H1 (cell line): Measurements from ENCODE around the gene IMP3. TPM values are rescaled to one million over a fixed set of nuclear protein-coding genes. Genes with fewer than 3 reads are reported as not detected.
A peak's percentile ranks its signal among the peaks of the same experiment; 100 is the strongest.

Experiments
- CTCF ChIA-PET: fragments of 300-600 bp; sonication (Branson Sonifier 250); formaldehyde crosslinking; loops from one replicate; lab custom pipeline; 2021; ENCODE audit not compliant: partially characterized antibody; lab: Charles Lee
- POLR2A ChIA-PET: fragments of 300-600 bp; sonication (Branson Sonifier 250); formaldehyde crosslinking; loops from one replicate; lab custom pipeline; 2021; ENCODE audit warnings: inconsistent platforms; ENCODE audit not compliant: partially characterized antibody; lab: Charles Lee
- DNase-seq, 2 experiments: peaks; one replicate each; pipeline versions ENCODE4 v3.0.0 to v3.0.0-alpha.2; 2010 to 2022; ENCODE audit warnings: low spot score in 2 of 2, low read depth in 1 of 2, mixed read lengths in 1 of 2
- FAIRE-seq: peaks from 2 replicates; lab custom pipeline; 2011; peaks lifted over from hg19 to GRCh38; lab: Jason Lieb, UNC
- H2AFZ ChIP-seq: 2 replicates; pipeline ENCODE4 v1.8.1; 2012; ENCODE audit warnings: low read length, inconsistent platforms
- H2AK5ac ChIP-seq: 2 replicates; pipeline ENCODE4 v1.6.1; 2013; ENCODE audit warnings: low read depth, low read length
- H2BK120ac ChIP-seq: replicated peaks from 2 replicates; pipeline ENCODE3; 2013; ENCODE audit warnings: low read depth, low read length, inconsistent platforms
- H2BK12ac ChIP-seq: 2 replicates; pipeline ENCODE4 v1.6.1; 2013; ENCODE audit warnings: low read depth, low read length
- H2BK15ac ChIP-seq: 2 replicates; pipeline ENCODE4 v1.6.1; 2013; ENCODE audit warnings: low read length
- H2BK20ac ChIP-seq: 2 replicates; pipeline ENCODE4 v1.6.1; 2013; ENCODE audit warnings: low read length
- H2BK5ac ChIP-seq: 2 replicates; pipeline ENCODE4 v1.6.1; 2013; ENCODE audit warnings: low read depth, low read length
- H3K14ac ChIP-seq: 2 replicates; pipeline ENCODE4 v1.6.1; 2013; ENCODE audit warnings: inconsistent platforms; ENCODE audit not compliant: insufficient read length
- H3K18ac ChIP-seq: 2 replicates; pipeline ENCODE4 v1.6.1; 2013; ENCODE audit warnings: low read length; ENCODE audit errors: extremely low read depth
- H3K23ac ChIP-seq: 2 replicates; pipeline ENCODE4 v1.6.1; 2013; ENCODE audit warnings: inconsistent platforms; ENCODE audit not compliant: insufficient read length
- H3K23me2 ChIP-seq: 2 replicates; pipeline ENCODE4 v1.6.1; 2013; ENCODE audit warnings: low read depth, low read length
- H3K27ac ChIP-seq: 2 replicates; pipeline ENCODE4 v1.6.1; 2011; ENCODE audit warnings: low read depth, low read length, inconsistent platforms
- H3K27me3 ChIP-seq, 4 experiments: replicated peaks in 1 of 4; 1 replicate in 1 of 4; 2 replicates in 3 of 4; pipeline versions ENCODE4 v1.6.1 to v1.8.1; 2011 to 2013; ENCODE audit warnings: low read length in 3 of 4, mild to moderate bottlenecking in 3 of 4, inconsistent platforms in 2 of 4, mixed read lengths in 2 of 4, moderate library complexity in 1 of 4; ENCODE audit not compliant: control insufficient read depth in 3 of 4, insufficient read depth in 3 of 4; ENCODE audit errors: extremely low read depth in 1 of 4
- H3K36me3 ChIP-seq, 4 experiments: 2 replicates each; pipeline versions ENCODE4 v1.6.1 to v1.8.1; 2011 to 2013; ENCODE audit warnings: mild to moderate bottlenecking in 4 of 4, low read length in 3 of 4, moderate library complexity in 2 of 4, control low read depth in 1 of 4, inconsistent platforms in 1 of 4; ENCODE audit not compliant: insufficient read depth in 4 of 4, control insufficient read depth in 2 of 4
- H3K4ac ChIP-seq: replicated peaks from 2 replicates; pipeline ENCODE3; 2013; ENCODE audit warnings: low read length, low read depth, mixed read lengths, inconsistent platforms; ENCODE audit not compliant: insufficient read length
- H3K4me1 ChIP-seq, 4 experiments: replicated peaks in 1 of 4; 1 replicate in 1 of 4; 2 replicates in 3 of 4; pipeline versions ENCODE4 v1.6.1 to v1.8.1; 2011 to 2013; ENCODE audit warnings: low read length in 3 of 4, inconsistent platforms in 2 of 4, mixed read lengths in 1 of 4; ENCODE audit not compliant: insufficient read depth in 4 of 4, control insufficient read depth in 3 of 4
- H3K4me2 ChIP-seq, 2 experiments: 2 replicates each; pipeline versions ENCODE4 v1.6.1 to v1.8.1; 2011 to 2013; ENCODE audit warnings: low read depth in 2 of 2, low read length in 2 of 2, control low read depth in 1 of 2, inconsistent platforms in 1 of 2, mild to moderate bottlenecking in 1 of 2; ENCODE audit not compliant: insufficient read depth in 1 of 2
- H3K4me3 ChIP-seq, 4 experiments: fragments of 200-600, 300-600 bp in 1 of 4; sonication (generic), shearing (Covaris generic), sonication (Bioruptor Twin) in 1 of 4; 2 replicates each; pipeline versions ENCODE4 v1.5.1 to v1.8.1; 2011 to 2016; ENCODE audit warnings: low read length in 4 of 4, low read depth in 3 of 4, control low read depth in 2 of 4, inconsistent platforms in 2 of 4, mild to moderate bottlenecking in 2 of 4, mixed read lengths in 1 of 4, moderate library complexity in 1 of 4; ENCODE audit not compliant: insufficient read depth in 2 of 4; ENCODE audit errors: extremely low read depth in 1 of 4
- H3K56ac ChIP-seq: replicated peaks from 2 replicates; pipeline ENCODE3; 2013; ENCODE audit warnings: low read depth, mild to moderate bottlenecking, mixed read lengths, low read length, inconsistent platforms; ENCODE audit not compliant: insufficient read length
- H3K79me1 ChIP-seq: 2 replicates; pipeline ENCODE4 v1.6.1; 2013; ENCODE audit warnings: low read depth, low read length, control low read depth
- H3K79me2 ChIP-seq, 2 experiments: 2 replicates each; pipeline versions ENCODE4 v1.6.1 to v1.8.1; 2012 to 2013; ENCODE audit warnings: low read length in 2 of 2, mild to moderate bottlenecking in 2 of 2, inconsistent platforms in 1 of 2; ENCODE audit not compliant: insufficient read depth in 2 of 2, control insufficient read depth in 1 of 2
- H3K9ac ChIP-seq, 4 experiments: replicated peaks in 1 of 4; 1 replicate in 1 of 4; 2 replicates in 3 of 4; pipeline versions ENCODE4 v1.6.1 to v1.8.1; 2011 to 2013; ENCODE audit warnings: low read depth in 3 of 4, low read length in 3 of 4, control low read depth in 2 of 4, mild to moderate bottlenecking in 2 of 4, moderate library complexity in 2 of 4, inconsistent platforms in 1 of 4; ENCODE audit errors: extremely low read depth in 1 of 4
- H3K9me3 ChIP-seq, 2 experiments: 2 replicates each; pipeline versions ENCODE4 v1.6.1 to v1.8.1; 2012 to 2013; ENCODE audit warnings: mild to moderate bottlenecking in 2 of 2, moderate library complexity in 2 of 2, control low read depth in 1 of 2, inconsistent platforms in 1 of 2, low read depth in 1 of 2, low read length in 1 of 2, mixed read lengths in 1 of 2; ENCODE audit not compliant: insufficient read depth in 2 of 2
- H4K20me1 ChIP-seq, 2 experiments: replicated peaks in 1 of 2; 2 replicates each; pipeline versions ENCODE3 to v1.8.1; 2011 to 2013; ENCODE audit warnings: inconsistent platforms in 2 of 2, low read length in 2 of 2, mild to moderate bottlenecking in 1 of 2; ENCODE audit not compliant: insufficient read depth in 2 of 2, control insufficient read depth in 1 of 2
- H4K5ac ChIP-seq: 2 replicates; pipeline ENCODE4 v1.6.1; 2013; ENCODE audit warnings: low read length, low read depth, mixed read lengths, inconsistent platforms; ENCODE audit not compliant: insufficient read length
- H4K8ac ChIP-seq: 2 replicates; pipeline ENCODE4 v1.8.0; 2013; ENCODE audit warnings: mild to moderate bottlenecking, moderate library complexity, low read length, inconsistent platforms; ENCODE audit not compliant: insufficient read depth; ENCODE audit errors: extremely low read depth
- H4K91ac ChIP-seq: replicated peaks from 2 replicates; pipeline ENCODE3; 2013; ENCODE audit warnings: low read length, mixed read lengths, inconsistent platforms; ENCODE audit not compliant: insufficient read length
- JUN ChIP-seq: IDR thresholded peaks from 2 replicates; pipeline ENCODE4 v1.6.1; 2011; ENCODE audit warnings: low read depth, mild to moderate bottlenecking, improper control_type of control experiment, low read length
- RAD21 ChIP-seq, 2 experiments: IDR thresholded peaks in 1 of 2; conservative IDR thresholded peaks in 1 of 2; 2 replicates each; pipeline ENCODE4 v1.6.1; 2011; ENCODE audit warnings: low read depth in 2 of 2, low read length in 2 of 2, improper control_type of control experiment in 1 of 2, inconsistent platforms in 1 of 2, mild to moderate bottlenecking in 1 of 2, moderate library complexity in 1 of 2
- SIRT6 ChIP-seq: IDR thresholded peaks from one replicate; pipeline ENCODE4 v1.7.1; 2012; ENCODE audit warnings: low read length, inconsistent platforms
- SUZ12 ChIP-seq: fragments of 200-600 bp; sonication (generic); IDR thresholded peaks from 2 replicates; pipeline ENCODE4 v1.6.1; 2012; ENCODE audit warnings: mild to moderate bottlenecking, inconsistent platforms, low read length, moderate library complexity, mixed read lengths
- TAF1 ChIP-seq: IDR thresholded peaks from 2 replicates; pipeline ENCODE4 v1.6.1; 2011; ENCODE audit warnings: mild to moderate bottlenecking, low read depth, low read length
- TEAD4 ChIP-seq: IDR thresholded peaks from 2 replicates; pipeline ENCODE4 v1.6.1; 2012; ENCODE audit warnings: low read depth, low read length, inconsistent platforms, mixed read lengths
- WGBS, 2 experiments: shearing (Covaris generic) in 1 of 2; methylation state at CpG; one replicate each; pipeline versions ENCODE4 v1.1.6 to v1.1.7; 2013 to 2015; ENCODE audit warnings: low lambda C conversion rate in 2 of 2, mixed read lengths in 2 of 2, inconsistent platforms in 1 of 2, low coverage in 1 of 2, missing lambda C conversion rate in 1 of 2; ENCODE audit not compliant: insufficient replicate concordance in 2 of 2, insufficient coverage in 1 of 2, insufficient read length in 1 of 2; ENCODE audit errors: extremely low coverage in 1 of 2, missing lambda C conversion rate in 1 of 2; 5-methylcytosine and 5-hydroxymethylcytosine counted together
- polyA plus RNA-seq, 7 experiments: library from polyadenylated mRNA; depleted of rRNA in 3 of 7; stranded (reverse) in 5 of 7; unstranded in 2 of 7; fragments of >200 nt in 5 of 7; fragments of 200-250 nt in 2 of 7; gene quantifications; 1 replicate in 5 of 7; 2 replicates in 1 of 7; 4 replicates in 1 of 7; pipeline versions ENCODE4 v1.2.1 to v1.2.3, GENCODE V29; 2011 to 2013; ENCODE audit warnings: missing spikeins in 2 of 7, mixed read lengths in 2 of 7
- total RNA-seq: library from RNA; stranded (reverse); fragmentation: NEBNext Ultra II Directional; extraction: Animal tissue kit (Norgen Biotek cat#: 25700); gene quantifications from 2 replicates; pipeline ENCODE4 v1.2.1, GENCODE V29; 2021

The IMP3 gene
- total and polyA plus RNA-seq, 2 of the 8 experiments (the other 6 are each of a cell fraction or from before 2014, with no cell fraction given): 114 to 273 TPM

GRCh38 chr15:75661100-75661755 is 21.2 kb upstream of the IMP3 start:
- no peak overlapping the region for H3K23ac ChIP-seq
- TF ChIP-seq SUZ12 (no peak), TEAD4 (peak; percentile 63), SIRT6 (no peak), RAD21 (IDR thresholded peaks at IDR 0.05 in 1 of 2, conservative IDR thresholded peaks at IDR 0.05 in 1 of 2; ENCODE audit: low read depth in 2 of 2, low read length in 2 of 2) (no peak), TAF1 (0 out of 2 replicates have a peak, but pooled peaks have one; percentile 36), JUN (no peak)
- H2BK15ac ChIP-seq: no peak overlapping the region
- no peak overlapping the region for H4K91ac ChIP-seq
- H3K23me2 ChIP-seq: no peaks in the 10 kb centered on the region; the same call in 1 of the 2 replicates
- H3K79me1 ChIP-seq: peaks cover 4% of the 10 kb centered on the region; the same call in 1 of the 2 replicates
- no peak overlapping the region for H4K8ac ChIP-seq
- H4K5ac ChIP-seq: no peak overlapping the region
- POLR2A ChIA-PET: interaction anchor here (0.6 to 1.9 kb wide), 7 partner anchors 12 to 293 kb away, joined by 3 to 10 read pairs (median 5); partner anchors contain the start of genes IMP3, MAN2C1, SIN3A and SNX33
- H3K56ac ChIP-seq: no peak overlapping the region
- FAIRE-seq: no peak
- peak; percentile 36 to 64 for DNase-seq
- 88% methylated on average over 7 of the region's 14 CpGs; no CpG with 5 or more reads in 1 of the 2 experiments for WGBS, 2 experiments
- H3K27me3 ChIP-seq: peaks cover 0 to 3% (median 0%) of the 10 kb centered on the region in 4 experiments; a peak in 1 of 7 replicates
- peaks cover 4 to 22% of the 10 kb centered on the region in 2 experiments for H4K20me1 ChIP-seq
- no peak overlapping the region for H3K9ac ChIP-seq
- H2BK12ac ChIP-seq: no peak overlapping the region
- peaks cover 0 to 6% (median 2%) of the 10 kb centered on the region in 4 experiments; a peak in 2 of 7 replicates for H3K4me1 ChIP-seq
- no peak overlapping the region for H3K14ac ChIP-seq
- H3K18ac ChIP-seq: no peak overlapping the region
- no peak overlapping the region for H3K4ac ChIP-seq
- H3K4me2 ChIP-seq: no peak overlapping the region
- H3K36me3 ChIP-seq: 0 out of 8 replicates have a peak, but pooled peaks cover 0 to 4% (median 0%) of the 10 kb centered on the region in 4 experiments
- H3K9me3 ChIP-seq: no peaks in the 10 kb centered on the region
- H2BK5ac ChIP-seq: no peak overlapping the region
- no peak overlapping the region for H2BK20ac ChIP-seq
- H2BK120ac ChIP-seq: no peak overlapping the region
- no peak overlapping the region for H2AFZ ChIP-seq
- no peak overlapping the region for H3K27ac ChIP-seq
- no peaks in the 10 kb centered on the region; a peak in 1 of 4 replicates for H3K79me2 ChIP-seq
- CTCF ChIA-PET: interaction anchor here (0.5 to 2.1 kb wide), 13 partner anchors 9 to 1345 kb away, joined by 3 to 14 read pairs (median 5); partner anchors contain the start of gene SNX33
- no peak overlapping the region for H2AK5ac ChIP-seq
- H3K4me3 ChIP-seq: no peak overlapping the region
